GM19025 (cell line): ENCODE results near the gene MYH14.

Experiments used
- ATAC-seq: cut with Tn5 transposase; IDR thresholded peaks from one replicate; pipeline ENCODE4 v1.9.1; 2021; ENCODE audit warnings: mild to moderate bottlenecking, low read depth, moderate library complexity; ENCODE audit not compliant: unreplicated experiment

The MYH14 gene

DNA sequence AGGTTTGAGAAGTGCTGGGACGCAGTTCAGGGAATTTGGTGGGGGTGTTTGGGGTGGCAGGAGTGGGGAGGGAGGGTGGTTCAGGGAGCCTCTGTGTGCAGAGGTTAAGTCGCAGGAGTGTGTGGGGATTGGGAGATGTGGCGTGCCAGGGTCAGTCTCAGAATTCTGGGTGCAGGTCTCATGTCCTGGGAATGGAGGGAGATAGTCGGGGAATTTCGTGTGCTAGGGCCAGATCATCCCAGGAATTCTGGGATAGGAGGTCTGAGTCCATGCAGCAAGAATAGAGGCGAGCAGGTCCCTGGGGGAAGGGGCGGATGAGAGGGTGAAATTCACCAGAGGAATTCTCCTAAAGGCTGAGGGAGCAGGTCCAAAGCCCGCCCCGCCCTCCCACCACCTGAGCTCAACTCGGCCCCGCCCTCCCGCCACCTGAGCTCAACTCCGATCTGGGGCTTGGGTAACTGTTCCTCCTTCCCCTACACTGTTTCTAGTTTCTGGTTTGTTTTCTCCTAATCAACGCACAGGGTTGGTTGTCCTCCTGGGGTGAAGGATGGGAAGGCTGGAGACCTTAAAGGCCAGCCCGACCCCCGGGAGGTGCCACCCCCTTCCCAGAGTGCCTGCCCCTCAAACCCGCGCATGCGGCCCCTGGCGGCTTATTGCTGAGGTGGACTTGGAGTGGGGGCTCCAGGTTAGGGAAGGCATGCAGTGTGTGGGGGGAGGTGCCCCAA, 110.6 kb downstream of the MYH14 start:
- no peak for ATAC-seq

DNA sequence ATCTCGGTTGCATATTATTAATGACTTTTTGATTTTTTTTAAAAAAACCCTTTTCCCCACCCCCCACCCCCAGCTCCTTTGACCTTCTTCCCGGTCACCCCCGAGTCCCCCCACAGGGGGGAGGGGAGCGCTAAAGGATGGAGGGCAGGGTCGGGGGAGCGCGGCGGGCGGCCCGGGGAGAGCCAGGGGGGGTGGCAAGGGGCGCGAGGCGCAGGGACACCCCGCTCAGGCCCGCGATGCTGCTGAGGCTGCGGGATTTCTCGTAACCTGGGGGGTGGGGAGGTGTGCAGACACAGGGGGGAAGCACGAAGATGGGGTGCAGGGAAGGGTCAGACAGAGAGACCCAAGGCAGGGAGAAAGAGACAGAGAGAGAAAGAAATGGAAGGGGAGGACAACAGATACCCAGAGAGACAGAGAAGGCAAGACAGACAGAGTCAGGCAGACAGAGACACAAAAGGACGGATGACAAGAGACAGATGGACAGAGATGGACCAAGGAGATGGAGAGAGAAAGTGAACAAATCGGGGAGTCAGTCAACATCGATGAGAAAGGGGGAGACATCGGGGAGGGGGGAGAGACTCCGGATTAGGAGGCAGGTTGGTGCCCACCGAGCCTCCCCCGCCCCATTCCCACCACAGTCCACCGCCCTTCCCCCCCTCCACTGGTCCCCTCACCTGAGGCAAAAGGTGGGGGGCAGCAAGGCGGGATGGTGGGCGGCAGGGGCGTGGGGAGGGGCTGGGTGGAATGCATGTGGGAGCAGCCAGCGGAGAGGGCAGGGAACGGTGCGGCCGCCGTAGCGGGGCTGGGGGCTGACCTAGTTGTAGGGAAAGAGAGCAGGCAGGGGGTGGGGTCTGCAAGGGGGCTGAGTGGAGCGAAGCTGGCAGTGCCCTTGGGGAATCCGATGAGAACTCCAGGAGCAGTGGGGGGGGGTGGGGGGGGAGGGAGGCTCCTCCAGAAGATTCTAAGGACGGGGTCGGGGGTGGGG, 111.6 kb downstream of the MYH14 start:
- ATAC-seq, result no peak

DNA sequence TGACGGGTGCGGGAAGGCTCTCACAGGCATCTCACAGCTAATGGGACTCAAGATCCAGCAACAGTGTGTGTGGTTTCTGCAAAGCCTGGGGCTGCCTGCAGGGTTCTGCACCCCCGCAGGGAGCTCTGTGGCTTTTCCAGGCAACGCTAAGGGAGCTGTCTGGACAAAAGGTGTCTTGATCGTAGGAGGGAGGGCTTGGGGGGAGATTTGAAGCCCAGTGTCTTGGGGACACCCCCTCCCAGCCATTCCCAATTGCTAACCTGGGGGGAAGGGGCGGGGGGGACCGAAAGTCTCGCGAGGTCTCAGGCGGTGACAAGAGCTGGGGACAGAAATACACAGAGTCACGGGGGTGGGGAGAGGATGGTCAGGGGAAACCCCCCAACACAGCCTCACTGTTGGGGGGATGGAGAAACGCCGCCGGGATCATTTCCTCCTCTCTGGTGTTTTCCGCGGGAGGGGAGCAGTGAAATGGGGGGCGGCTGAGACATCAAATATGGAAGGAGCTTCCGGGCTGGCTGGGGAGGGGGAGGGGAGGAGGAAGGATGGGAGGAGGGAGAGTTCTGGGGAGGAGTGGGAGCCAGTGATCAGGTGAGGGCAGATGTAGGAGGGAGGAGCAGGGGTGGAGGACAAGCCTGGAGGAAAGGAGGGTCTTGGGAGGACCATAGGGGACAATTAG, 112.5 kb downstream of the MYH14 start:
- ATAC-seq, result no peak

DNA sequence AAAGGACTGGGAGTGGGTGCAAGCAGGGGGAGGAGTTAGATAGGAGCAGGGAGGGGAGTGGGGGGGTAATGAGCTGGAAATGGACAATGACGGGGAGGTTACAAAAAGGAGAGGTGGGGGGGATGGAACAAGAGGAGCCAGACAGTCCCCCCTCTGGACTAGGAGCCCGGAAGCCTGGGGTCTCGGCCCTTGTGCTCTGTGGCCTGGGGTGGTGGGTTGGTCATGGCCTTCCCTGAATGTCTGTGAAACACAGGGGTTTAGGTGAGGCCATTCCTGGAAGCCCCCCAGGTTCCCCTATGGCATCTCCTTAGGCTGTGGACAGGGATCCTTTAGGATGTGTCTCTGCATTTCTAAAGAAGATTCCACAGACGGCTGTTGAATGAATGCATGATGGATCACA, 113.7 kb downstream of the MYH14 start:
- ATAC-seq, result no peak

DNA sequence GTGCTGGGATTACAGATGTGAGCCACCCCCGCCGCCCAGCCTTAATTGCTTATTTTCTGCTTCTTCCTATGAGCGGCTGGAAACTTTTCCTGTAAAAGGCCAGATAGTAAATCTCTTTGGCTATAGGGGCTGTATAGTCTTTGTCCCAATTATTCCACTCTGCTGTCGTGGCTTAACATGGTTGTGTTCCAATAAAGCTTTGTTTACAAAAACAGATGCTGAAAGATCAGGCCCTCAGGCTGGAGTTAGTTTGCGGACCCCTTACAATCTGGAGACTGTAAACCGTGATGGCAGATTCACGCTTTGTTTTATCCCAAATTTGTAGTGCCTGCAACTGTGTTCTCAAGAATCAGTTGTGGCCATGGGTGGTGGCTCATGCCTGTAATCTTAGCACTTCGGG, 115.0 kb downstream of the MYH14 start:
- ATAC-seq, result no peak

DNA sequence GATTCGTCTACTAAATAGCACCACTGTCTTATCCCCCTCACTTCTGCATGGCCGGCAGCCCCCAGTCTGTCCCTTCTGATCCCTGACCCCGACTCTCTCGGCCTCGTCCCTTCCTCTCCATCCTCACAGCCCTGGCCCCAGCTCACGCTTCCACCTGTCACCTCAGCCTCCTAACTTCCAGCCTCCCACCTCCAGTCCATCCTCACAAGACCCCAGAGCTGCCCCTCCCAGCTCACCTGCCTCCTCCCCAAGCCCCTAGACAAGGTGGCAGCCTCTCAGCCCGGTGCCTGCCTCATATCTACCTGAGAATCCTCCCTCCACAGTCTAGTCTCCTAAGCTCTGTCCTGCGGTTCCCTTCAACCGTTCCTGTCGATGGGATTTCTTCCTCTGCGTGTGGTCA, 115.7 kb downstream of the MYH14 start:
- ATAC-seq, result no peak

DNA sequence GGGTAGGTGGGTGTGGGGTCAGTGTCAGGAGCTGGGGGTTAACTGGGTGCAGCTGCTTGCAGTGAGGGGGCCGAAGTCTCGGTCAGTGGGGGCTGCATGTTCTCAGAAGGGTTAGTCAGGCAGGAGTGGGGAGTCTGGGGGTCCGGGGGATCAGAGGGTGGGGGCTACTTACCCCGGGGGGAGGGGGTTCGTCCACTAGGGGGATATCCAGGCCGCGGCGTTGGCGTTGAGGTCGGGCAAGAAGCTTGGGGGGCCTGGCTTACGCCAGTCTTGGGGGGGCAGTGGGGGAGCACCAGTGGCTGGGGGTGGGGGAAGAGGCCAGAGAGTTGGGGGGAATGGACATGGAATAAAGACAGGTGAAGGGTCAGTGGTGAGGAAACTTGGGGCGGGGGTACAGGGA, 116.6 kb downstream of the MYH14 start:
- ATAC-seq, result no peak

DNA sequence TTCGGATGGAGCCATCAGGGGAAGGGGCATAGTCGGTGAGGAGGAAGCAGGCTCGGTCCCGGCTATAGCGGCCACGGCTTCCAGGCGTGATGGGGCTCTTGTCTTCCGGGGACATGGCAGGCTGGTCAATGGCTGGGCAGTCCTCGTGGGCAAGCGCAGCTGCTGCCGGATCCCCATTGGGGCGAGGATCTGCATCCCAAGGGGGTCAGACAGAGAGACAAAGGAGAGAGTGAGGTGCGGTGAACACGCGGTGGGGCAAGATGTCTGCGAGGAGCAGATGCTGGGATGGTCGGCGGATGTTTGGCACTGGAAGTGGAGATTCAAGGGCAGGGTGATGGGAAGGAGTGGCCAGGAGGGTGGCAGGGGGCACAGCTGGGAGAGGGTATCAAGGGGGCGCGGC, 117.2 kb downstream of the MYH14 start:
- no peak for ATAC-seq

DNA sequence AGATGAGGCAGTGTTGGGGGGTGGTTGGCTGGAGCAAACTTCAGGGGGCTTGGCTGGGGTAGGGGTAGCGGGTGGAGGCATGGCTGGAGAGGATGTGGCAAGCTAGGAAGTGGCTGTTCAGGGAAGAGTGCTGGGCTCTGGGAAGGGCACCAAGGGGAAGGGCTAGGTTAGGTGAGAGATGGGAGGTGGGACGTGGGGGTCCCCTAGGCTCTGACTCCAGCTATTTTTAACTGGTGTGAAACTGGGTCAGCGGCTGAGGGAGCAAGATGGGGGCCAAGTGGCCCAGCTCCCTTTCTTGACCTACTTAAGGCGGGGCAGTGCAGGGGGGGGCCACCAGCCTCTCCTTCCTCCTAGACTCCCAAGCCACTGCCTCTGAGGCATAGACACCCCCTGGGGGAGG, 118.4 kb downstream of the MYH14 start:
- no peak for ATAC-seq

DNA sequence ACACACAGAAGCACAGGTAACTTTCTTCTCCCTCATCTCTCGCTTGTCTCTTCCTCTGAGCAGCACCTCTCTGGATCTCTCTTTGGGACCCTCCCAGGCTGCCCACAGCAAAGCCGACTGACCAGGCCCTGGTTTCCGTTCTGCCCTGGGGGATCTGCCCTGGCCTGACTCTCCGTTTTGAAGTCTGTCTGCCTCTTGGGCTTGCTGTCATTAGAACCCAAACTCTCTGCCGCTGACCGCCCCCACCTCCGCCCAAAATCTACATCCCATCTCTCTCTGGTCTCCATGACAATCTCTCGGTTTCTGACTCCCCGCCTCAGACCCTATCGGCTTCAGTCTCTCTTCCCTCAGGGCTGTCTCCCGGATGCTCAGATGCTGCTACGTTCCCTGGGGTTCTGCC, 118.8 kb downstream of the MYH14 start:
- ATAC-seq, result no peak

DNA sequence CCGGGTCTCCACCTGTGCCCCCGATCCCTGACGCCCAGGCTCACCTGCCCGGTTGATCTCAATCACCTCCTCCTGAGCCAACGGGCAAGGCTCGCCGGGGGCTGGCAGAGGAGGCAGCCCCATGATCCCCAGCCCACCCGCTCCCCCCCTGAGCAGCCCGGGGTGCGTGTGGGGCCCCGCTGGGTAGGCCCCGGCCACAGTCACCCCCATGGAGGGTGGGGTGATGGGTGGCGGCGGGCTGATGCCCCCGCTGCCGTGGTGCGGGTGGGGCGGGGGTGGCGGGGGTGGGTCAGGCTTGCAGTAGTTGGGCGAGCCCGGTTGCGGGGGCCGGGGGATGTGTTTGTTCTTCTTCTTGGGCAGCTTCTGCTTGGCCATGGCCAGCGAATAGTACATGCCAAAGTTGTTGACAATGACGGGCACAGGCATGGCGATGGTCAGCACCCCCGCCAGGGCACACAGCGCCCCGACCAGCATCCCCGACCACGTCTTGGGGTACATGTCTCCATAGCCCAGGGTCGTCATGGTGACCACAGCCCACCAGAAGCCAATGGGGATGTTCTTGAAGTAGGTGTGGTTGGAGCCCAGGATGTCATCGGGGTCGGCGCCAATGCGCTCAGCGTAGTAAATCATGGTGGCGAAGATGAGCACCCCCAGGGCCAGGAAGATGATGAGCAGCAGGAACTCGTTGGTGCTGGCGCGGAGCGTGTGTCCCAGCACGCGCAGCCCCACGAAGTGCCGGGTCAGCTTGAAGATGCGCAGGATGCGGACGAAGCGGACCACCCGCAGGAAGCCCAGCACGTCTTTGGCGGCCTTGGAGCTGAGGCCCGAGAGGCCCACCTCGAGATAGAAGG, 119.7 kb downstream of the MYH14 start:
- ATAC-seq, result no peak

DNA sequence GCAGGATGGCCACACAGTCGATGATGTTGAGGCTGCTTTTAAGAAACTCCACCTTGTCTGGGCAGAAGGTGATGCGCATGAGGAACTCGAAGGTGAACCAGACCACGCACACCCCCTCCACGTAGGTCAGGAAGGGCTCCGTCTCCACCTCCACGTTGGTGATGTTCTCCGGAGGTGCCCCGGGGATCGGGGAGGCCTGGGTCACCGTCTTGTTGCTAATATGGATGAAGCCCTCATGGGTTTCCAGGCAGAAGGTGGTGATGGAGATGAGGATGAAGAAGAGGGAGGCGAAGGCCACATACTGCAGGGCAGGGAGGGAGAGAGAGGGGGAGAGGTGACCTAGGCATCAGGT, 120.3 kb downstream of the MYH14 start:
- ATAC-seq, result no peak

DNA sequence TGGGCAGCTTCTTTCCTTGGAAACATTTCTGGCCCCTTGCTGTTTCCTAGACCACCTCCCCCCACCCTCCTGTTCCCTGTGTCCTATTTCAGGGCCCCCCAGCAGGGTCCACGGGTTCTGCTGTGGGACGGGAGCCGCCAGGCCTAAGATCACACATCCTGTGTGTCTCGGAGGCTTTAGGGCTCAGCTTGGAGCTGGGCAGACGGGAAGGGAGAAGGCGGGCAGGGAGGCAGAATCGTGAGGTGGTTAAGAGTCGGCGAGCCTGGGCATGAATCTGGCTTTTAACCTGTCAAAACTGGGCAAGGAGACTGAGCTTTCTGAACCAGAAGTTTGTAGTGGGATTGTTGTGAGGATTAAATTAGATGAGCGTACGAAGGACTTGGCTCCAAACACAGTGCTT, 120.9 kb downstream of the MYH14 start:
- ATAC-seq, result no peak

DNA sequence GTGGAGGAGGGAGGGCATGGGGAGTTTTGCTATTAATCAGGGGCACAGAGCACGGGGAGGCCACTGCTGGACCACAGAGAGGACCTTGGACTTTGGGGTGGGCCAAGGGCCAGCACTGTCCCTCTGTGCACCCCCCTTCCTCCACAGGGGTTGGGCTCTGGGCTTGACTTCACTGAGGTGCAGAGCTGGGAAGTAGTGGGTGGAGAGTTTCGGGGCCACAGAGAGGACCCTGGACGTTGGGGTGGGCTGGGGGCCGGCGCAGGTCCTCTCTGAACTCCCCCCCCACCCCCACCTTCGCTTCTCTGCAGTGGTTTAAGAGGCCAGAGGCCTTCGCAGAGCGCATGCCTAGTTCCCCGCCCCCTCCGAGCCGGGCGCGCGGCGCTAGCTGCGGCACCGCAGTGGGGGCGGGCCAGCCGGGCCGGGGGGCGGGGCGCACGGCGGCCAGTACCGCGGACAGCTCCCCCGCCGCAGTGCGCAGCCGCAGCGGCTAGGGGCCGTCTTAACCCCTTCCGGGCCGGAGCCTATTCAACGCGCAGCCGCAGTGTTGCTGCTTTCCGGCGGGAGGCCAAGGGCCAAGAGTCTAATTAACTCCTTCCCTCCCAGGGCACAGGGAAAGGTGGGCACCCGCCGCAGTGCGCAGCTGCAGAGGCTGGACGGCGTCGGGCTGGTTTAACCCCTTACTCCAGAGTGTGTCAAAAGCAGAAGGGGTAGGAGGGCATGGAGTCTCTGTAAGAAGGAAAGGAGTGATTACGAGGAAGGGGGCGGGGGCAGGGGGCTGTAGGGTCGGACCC, 122.1 kb downstream of the MYH14 start:
- ATAC-seq, result no peak

DNA sequence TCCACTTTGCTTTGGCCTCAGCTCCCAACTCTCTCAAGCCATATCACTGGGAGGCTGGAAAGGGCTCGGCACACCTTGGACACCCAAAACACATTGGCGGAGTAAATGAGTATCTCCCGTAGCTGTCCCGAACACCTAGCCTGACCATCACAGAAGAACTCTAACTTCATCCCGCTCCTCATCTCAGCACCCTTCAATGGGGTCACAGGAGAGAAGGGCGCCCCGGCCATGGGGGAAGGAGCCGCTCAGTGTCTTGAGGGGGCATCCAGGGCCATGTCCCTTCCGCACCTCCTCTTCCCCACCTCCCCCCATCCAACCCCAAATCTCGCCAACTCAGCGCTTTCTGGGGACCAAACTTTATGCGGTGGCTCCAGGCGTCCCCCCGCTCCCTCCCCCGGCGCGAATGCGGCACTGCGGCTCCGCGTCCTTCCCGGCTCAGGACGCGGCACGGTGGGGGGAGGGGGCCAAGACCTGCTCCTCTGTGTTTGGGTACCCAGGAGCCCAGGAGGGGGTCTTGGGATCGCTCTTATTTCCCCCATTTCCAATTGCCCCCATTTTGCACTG, 122.8 kb downstream of the MYH14 start:
- ATAC-seq, result no peak

DNA sequence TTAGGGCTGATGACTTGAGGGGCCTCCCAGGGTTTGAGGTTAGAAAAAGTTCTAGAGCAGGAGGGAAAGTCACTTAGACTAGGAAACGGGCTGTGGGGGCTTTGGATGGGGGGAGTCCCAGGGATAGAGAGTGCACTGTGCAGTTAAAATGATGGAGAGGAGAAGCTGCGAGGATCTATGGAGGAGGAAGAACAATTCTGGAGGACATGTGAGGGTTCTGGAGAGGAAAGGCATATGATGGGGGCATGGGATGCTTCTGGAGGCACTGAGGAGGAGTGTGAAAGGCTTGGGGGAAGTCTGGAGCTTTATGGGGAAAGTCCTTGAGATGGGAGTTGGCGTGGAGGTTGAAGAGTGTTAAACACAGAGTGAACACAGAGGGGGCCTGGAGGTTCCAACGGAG, 123.6 kb downstream of the MYH14 start:
- ATAC-seq, result no peak

DNA sequence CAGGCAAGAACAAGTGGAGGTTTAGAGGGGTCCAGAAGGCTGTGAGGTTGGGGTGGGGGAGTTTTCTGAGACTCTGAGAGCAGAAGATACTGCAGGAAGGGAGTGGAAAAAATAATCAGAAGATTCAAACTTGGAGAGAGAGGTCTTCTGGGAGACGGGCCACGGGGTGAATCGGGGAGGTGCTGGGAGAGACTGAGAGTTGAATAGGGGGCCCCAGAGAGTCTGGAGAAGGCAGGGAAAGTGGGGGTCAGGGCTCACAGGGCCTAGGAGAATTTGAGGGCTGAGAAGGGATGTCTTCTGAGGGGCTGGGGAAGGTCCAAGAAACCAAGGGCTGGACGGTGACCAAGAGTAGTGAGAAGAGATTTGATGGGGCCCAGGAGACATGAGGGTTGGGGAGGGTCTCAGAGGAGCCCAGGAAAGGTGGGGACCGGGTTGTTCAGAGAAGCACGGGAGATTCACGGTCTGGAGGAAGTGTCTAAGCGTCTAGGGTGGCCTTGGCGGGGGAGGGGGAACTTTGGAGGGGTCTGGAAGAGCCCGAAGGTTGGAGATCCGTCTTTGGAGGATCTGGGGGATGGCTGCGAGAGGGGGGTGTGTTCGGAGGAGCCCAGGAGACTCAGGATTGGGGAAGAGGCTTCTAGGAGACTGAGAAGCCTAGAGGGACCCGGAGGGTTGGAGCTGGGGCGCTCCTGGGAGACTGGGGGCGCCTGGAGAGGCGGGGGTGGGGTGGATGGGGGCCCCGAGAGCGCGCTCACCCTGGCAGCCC, 124.2 kb downstream of the MYH14 start:
- ATAC-seq, result no peak

DNA sequence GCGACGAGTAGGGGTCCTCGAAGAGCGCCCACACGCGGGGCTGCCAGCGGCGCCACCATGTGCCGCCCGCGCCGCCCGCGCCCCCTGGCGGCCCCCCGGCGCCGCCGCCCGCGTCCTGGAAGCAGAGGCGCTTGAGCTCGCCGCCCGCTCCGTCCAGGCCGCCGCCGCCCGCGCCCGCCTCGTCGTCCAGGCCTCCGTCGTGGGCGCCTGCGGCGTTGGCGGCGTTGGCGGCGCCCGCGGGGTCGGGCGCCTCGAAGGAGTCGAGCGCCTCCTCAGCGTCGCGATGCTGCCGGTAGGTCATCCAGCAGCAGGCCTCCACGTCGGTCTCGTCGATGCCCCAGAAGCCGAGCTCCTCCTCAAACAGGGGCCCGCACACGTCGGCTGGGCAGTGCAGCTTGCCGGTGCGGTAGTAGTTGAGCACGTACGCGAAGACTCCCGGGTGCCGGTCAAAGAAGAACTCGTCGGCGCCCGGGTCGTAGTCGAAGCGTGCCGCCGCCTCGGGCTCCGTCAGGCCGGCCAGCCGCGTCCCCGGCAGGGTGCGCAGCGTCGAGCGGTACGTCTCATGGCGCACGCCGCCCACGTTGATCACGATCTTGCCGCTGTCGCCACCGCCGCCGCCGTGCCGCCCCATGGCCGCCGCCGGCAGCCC, 124.9 kb downstream of the MYH14 start:
- peak; percentile 5 for ATAC-seq
